Endothelial cell of umbilical vein (primary cell): Measurements from ENCODE around the gene RALBP1. TPM values are rescaled to one million over a fixed set of nuclear protein-coding genes. Genes with fewer than 3 reads are reported as not detected.
"Not testable (repeated sequence)": the region's sequence is repeated elsewhere in the genome, so short reads cannot be mapped to it uniquely, and the experiment has no call there.

Experiments
- BruUV-seq: library from RNA; stranded (reverse); fragments of 400-500 nt; replicated peaks from 2 replicates; lab custom pipeline; 2021; lab: Mats Ljungman, UMichigan
- CTCF ChIA-PET: fragments of 300-600, 350-600 bp; sonication (Branson Sonifier 250); formaldehyde crosslinking; loops from one replicate; lab custom pipeline; 2021; ENCODE audit warnings: antibody characterized with exemption, inconsistent platforms; lab: Charles Lee
- POLR2A ChIA-PET: fragments of 300-600, 350-600 bp; sonication (Branson Sonifier 250); formaldehyde crosslinking; loops from one replicate; lab custom pipeline; 2021; ENCODE audit warnings: antibody characterized with exemption, inconsistent platforms; lab: Charles Lee
- DNase-seq: peaks from one replicate; pipeline ENCODE4 v3.0.0-alpha.2; 2011; ENCODE audit warnings: low read depth, low spot score
- FAIRE-seq: peaks from 2 replicates; lab custom pipeline; 2011; peaks lifted over from hg19 to GRCh38; lab: Jason Lieb, UNC
- H2AFZ ChIP-seq: 2 replicates; pipeline ENCODE4 v1.6.0; 2012; ENCODE audit warnings: low read depth, low read length, control low read depth, inconsistent platforms
- H3K27ac ChIP-seq: 2 replicates; pipeline ENCODE4 v1.5.1; 2011; ENCODE audit warnings: low read depth, mild to moderate bottlenecking, control low read depth, low read length, moderate library complexity; ENCODE audit not compliant: insufficient read depth
- H3K27me3 ChIP-seq, 2 experiments: 2 replicates each; pipeline versions ENCODE4 v1.6.0 to v1.6.1; 2011; ENCODE audit warnings: low read length in 2 of 2, mixed read lengths in 1 of 2; ENCODE audit not compliant: control insufficient read depth in 2 of 2, insufficient read depth in 2 of 2
- H3K36me3 ChIP-seq, 2 experiments: 2 replicates in 1 of 2; 3 replicates in 1 of 2; pipeline ENCODE4 v1.5.1; 2011; ENCODE audit warnings: low read length in 2 of 2, mild to moderate bottlenecking in 1 of 2, moderate library complexity in 1 of 2; ENCODE audit not compliant: control insufficient read depth in 2 of 2, insufficient read depth in 2 of 2; ENCODE audit errors: extremely low read depth in 1 of 2
- H3K4me1 ChIP-seq: 3 replicates; pipeline ENCODE4 v1.5.1; 2011; ENCODE audit warnings: mild to moderate bottlenecking, low read length; ENCODE audit not compliant: control insufficient read depth, insufficient read depth; ENCODE audit errors: extremely low read depth
- H3K4me2 ChIP-seq: 2 replicates; pipeline ENCODE4 v1.6.1; 2011; ENCODE audit warnings: low read length, control low read depth, mixed read lengths; ENCODE audit not compliant: insufficient read depth
- H3K4me3 ChIP-seq, 3 experiments: fragments of 200-600 bp in 1 of 3; sonication (generic), shearing (Covaris generic) in 1 of 3; replicated peaks in 1 of 3; 2 replicates each; pipeline ENCODE4 v1.5.1; 2011 to 2016; ENCODE audit warnings: control low read depth in 3 of 3, low read length in 3 of 3, mild to moderate bottlenecking in 2 of 3, inconsistent platforms in 1 of 3, low read depth in 1 of 3, moderate library complexity in 1 of 3; ENCODE audit not compliant: insufficient read depth in 1 of 3
- H3K79me2 ChIP-seq: 2 replicates; pipeline ENCODE4 v1.6.0; 2012; ENCODE audit warnings: low read length, inconsistent platforms; ENCODE audit not compliant: control insufficient read depth, insufficient read depth
- H3K9ac ChIP-seq: replicated peaks from 2 replicates; pipeline ENCODE3; 2011; ENCODE audit warnings: low read length, control low read depth; ENCODE audit not compliant: insufficient read depth; ENCODE audit errors: extremely low read depth
- H3K9me1 ChIP-seq: replicated peaks from 3 replicates; pipeline ENCODE4 v1.6.0; 2011; ENCODE audit warnings: mild to moderate bottlenecking, low read length; ENCODE audit not compliant: control insufficient read depth, insufficient read depth; ENCODE audit errors: extremely low read depth
- H3K9me3 ChIP-seq: replicated peaks from 2 replicates; pipeline ENCODE4 v1.5.1; 2012; ENCODE audit warnings: low read length, inconsistent platforms; ENCODE audit not compliant: control insufficient read depth, insufficient read depth
- H4K20me1 ChIP-seq: replicated peaks from 2 replicates; pipeline ENCODE3; 2011; ENCODE audit warnings: mild to moderate bottlenecking, low read length; ENCODE audit not compliant: control insufficient read depth, insufficient read depth; ENCODE audit errors: extremely low read depth
- EZH2 ChIP-seq: IDR thresholded peaks from 2 replicates; pipeline ENCODE4 v1.6.1; 2012; ENCODE audit warnings: borderline replicate concordance, low read depth, mild to moderate bottlenecking, moderate library complexity, low read length, inconsistent platforms; ENCODE audit not compliant: severe bottlenecking
- JUN ChIP-seq: IDR thresholded peaks from 2 replicates; pipeline ENCODE4 v1.6.1; 2011; ENCODE audit warnings: borderline replicate concordance, low read depth; ENCODE audit not compliant: insufficient read length, insufficient read depth
- POLR2AphosphoS5 ChIP-seq: IDR thresholded peaks from 2 replicates; pipeline ENCODE4 v1.6.1; 2012; ENCODE audit warnings: low read depth, mild to moderate bottlenecking, control low read depth, low read length, moderate library complexity; ENCODE audit not compliant: insufficient read depth
- dilution Hi-C: fragments of 300-500 bp; cut with MboI; formaldehyde crosslinking; loops from one replicate; pipeline ENCODE4 v1.15.0; 2019; ENCODE audit warnings: low sequenced_read_pairs; ENCODE audit not compliant: extremely low pct_ligation_motif_present
- intact Hi-C: fragments of 100-400 bp; cut with micrococcal nuclease; formaldehyde crosslinking; loops from one replicate; pipeline ENCODE4 v1.10.0; 2022
- polyA plus RNA-seq, 4 experiments: library from polyadenylated mRNA; depleted of rRNA in 3 of 4; stranded (reverse) in 3 of 4; unstranded in 1 of 4; fragments of >200 nt; gene quantifications; 2 replicates each; pipeline versions ENCODE4 v1.2.1 to v1.2.3, GENCODE V29; 2011 to 2012; ENCODE audit warnings: missing spikeins in 1 of 4
- total RNA-seq: library from RNA; stranded (reverse); gene quantifications from 2 replicates; pipeline ENCODE4 v1.2.3, GENCODE V29; 2021

The RALBP1 gene
- total and polyA plus RNA-seq, 2 donors (not counting 3 experiments of a cell fraction or from before 2014, with no cell fraction given) = 55.8 to 68.4 TPM

DNA sequence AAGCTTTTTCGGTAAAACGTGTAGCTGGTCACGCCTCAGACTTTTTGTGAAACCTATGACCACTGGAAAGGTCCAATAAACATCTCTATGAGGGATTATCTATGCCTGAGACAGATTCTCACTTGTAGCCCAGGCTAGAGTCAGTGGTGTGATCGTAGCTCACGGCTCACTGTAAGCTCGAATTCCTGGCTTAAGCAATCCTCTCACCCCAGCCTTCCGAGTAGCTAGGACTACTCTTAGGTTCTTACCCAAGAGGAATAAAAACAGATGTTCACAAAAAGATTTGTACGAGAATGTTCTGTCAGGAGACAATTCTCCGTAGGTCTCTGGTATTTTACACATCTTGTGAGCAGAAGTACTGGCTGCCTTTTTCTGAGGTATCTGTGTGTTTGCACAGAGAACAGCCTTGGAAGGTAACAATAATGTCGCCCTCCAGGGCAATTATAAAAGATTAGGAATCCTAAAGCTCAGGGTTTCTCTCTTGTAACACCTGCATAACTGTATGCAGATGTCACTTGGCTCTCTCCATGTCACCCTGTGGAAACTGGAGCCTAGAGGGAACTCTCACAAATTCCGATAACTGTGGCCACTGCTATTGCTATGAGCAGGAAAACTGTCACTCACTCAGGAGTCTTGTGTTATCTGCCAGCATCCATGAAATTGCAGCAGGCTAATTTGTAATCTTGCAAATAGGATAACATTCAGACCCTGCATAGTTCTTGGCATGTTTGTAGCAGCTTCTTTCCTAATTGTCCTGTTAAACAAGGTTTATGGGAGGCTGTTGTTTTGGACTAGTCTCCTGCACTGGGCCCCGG lies 25.5 kb upstream of the RALBP1 start:
- no peak overlapping the region for H2AFZ ChIP-seq
- FAIRE-seq (no peak), DNase-seq (no peak)
- no peaks in the 10 kb centered on the region for H3K4me1 ChIP-seq
- no peak overlapping the region for H3K27ac ChIP-seq
- dilution Hi-C loops (no loop called here), intact Hi-C loops (no loop called here)
- BruUV-seq = no TSS peak
- H3K9me3 ChIP-seq = no peaks in the 10 kb centered on the region
- TF ChIP-seq POLR2AphosphoS5 (no peak), EZH2 (no peak), JUN (no peak)
- no peaks in the 10 kb centered on the region for H3K36me3 ChIP-seq
- no peak overlapping the region for H3K4me2 ChIP-seq
- no peaks in the 10 kb centered on the region for H4K20me1 ChIP-seq
- no peak overlapping the region for H3K4me3 ChIP-seq
- H3K9ac ChIP-seq = no peak overlapping the region
- POLR2A ChIA-PET = no interaction called here
- H3K79me2 ChIP-seq = no peaks in the 10 kb centered on the region
- peaks cover 6 to 11% of the 10 kb centered on the region in 2 experiments for H3K27me3 ChIP-seq
- CTCF ChIA-PET = interaction anchor here (0.9 to 1.5 kb wide), 3 partner anchors 14 to 84 kb away, joined by 3 to 4 read pairs (median 3); no protein-coding TSS in a partner anchor
- H3K9me1 ChIP-seq = no peaks in the 10 kb centered on the region

DNA sequence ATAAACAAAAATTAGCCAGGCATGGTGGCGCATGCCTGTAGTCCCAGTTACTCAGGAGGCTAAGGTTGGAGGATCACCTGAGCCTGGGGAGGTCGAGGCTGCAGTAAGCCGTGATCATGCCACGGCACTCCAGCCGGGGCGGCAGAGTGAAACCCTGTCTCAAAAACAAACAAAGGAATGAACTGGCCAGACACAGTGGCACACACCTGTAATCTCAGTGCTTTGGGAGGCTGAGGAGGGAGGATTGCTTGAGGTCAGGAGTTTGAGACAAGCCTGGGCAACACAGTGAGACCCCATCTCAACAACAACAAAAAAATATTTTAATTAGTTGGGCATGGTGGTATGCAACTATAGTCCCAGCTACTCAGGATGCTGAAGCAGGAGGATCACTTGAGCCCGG lies 24.4 kb upstream of the RALBP1 start:
- H3K4me2 ChIP-seq, H3K4me1 ChIP-seq, H4K20me1 ChIP-seq, POLR2A ChIA-PET, CTCF ChIA-PET, dilution Hi-C loops, H3K4me3 ChIP-seq, H2AFZ ChIP-seq, H3K79me2 ChIP-seq, intact Hi-C loops, H3K27ac ChIP-seq, BruUV-seq, FAIRE-seq, H3K9me1 ChIP-seq, H3K27me3 ChIP-seq, H3K9me3 ChIP-seq, DNase-seq, H3K36me3 ChIP-seq, H3K9ac ChIP-seq: not testable (repeated sequence)
